GM06990 (cell line): ENCODE data around the gene RCC2.
"Not testable (repeated sequence)": the region's sequence is repeated elsewhere in the genome, so short reads cannot be mapped to it uniquely, and the experiment has no call there.

Experiments
- DNase-seq: peaks from one replicate; pipeline ENCODE4 v3.0.0-alpha.2; 2011; ENCODE audit not compliant: insufficient read length; ENCODE audit errors: extremely low read depth
- H3K27me3 ChIP-seq: replicated peaks from 2 replicates; pipeline ENCODE4 v1.6.0; 2011; ENCODE audit warnings: low read length; ENCODE audit not compliant: control insufficient read depth, insufficient read depth
- H3K36me3 ChIP-seq: 2 replicates; pipeline ENCODE4 v1.5.1; 2011; ENCODE audit warnings: low read length; ENCODE audit not compliant: control insufficient read depth, insufficient read depth
- H3K4me3 ChIP-seq: replicated peaks from 2 replicates; pipeline ENCODE4 v1.5.1; 2011; ENCODE audit warnings: low read depth, mild to moderate bottlenecking, control low read depth, low read length
- CTCF ChIP-seq: IDR thresholded peaks from 2 replicates; pipeline ENCODE4 v1.5.1; 2011; ENCODE audit warnings: low read length, control low read depth, mild to moderate bottlenecking, inconsistent platforms; ENCODE audit not compliant: insufficient read depth, poor library complexity, severe bottlenecking

The RCC2 gene

GRCh38 chr1:17416389-17416788, 23.1 kb downstream of the RCC2 start:
- Histone ChIP-seq H3K27me3 (no peaks in the 10 kb centered on the region), H3K36me3 (peaks cover 47% of the 10 kb centered on the region), H3K4me3 (no peak overlapping the region)
- DNase-seq: no peak
- no peak for TF ChIP-seq CTCF

GRCh38 chr1:17414022-17414421, 25.5 kb downstream of the RCC2 start:
- H3K36me3 ChIP-seq: peaks cover 58% of the 10 kb centered on the region

DNA sequence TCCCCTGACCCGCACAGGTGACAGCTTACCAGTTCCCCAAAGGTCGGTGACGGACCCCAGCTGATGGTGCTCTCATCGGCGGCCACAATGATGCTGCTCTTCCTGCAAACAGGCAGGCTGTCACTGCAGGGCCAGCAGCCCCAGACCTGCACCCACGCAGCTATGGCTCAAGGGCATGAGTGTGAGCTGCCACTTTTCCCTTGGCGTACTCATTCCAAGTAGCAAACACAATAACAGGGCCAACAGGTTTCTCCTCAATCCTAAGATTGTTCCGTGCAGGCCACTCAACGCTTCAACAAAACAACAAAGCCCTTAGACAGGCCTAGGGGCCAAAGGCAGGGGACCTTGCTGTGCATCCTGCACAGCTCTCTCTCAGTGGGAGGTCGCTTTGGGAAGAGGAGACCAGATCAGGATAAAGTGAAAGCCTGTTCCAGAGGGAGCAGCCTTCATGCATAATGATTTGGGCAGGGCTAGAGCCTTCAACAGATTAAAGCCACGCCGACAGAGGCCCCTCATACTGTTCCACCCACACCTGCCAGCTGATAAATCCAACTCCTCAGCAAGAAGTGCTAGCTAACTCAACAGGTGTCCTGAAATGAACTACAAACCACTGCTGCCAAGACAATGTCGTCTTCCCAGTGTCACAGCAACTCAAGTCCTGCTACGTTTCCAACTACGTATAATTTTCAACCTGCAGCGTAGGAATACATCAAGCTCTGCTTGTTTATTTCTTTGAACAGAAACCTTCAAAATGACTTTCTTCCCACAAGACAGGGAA, 27.2 kb downstream of the RCC2 start:
- no peak for TF ChIP-seq CTCF
- no peak for DNase-seq
- Histone ChIP-seq H3K36me3 (peaks cover 61% of the 10 kb centered on the region), H3K27me3 (no peaks in the 10 kb centered on the region), H3K4me3 (no peak overlapping the region)

More at GRCh38 chr1:17414022-17414421, 25.5 kb downstream of the RCC2 start:
- DNase-seq: no peak
- Histone ChIP-seq H3K4me3 (no peak overlapping the region), H3K27me3 (no peaks in the 10 kb centered on the region)
- no peak for TF ChIP-seq CTCF

- Histone ChIP-seq H3K4me3 (no peak overlapping the region), H3K36me3 (peaks cover 50% of the 10 kb centered on the region), H3K27me3 (no peaks in the 10 kb centered on the region)
- DNase-seq: no peak
- TF ChIP-seq CTCF: no peak
Measured at GRCh38 chr1:17409391-17409811, 30.1 kb downstream of the RCC2 start.

DNA sequence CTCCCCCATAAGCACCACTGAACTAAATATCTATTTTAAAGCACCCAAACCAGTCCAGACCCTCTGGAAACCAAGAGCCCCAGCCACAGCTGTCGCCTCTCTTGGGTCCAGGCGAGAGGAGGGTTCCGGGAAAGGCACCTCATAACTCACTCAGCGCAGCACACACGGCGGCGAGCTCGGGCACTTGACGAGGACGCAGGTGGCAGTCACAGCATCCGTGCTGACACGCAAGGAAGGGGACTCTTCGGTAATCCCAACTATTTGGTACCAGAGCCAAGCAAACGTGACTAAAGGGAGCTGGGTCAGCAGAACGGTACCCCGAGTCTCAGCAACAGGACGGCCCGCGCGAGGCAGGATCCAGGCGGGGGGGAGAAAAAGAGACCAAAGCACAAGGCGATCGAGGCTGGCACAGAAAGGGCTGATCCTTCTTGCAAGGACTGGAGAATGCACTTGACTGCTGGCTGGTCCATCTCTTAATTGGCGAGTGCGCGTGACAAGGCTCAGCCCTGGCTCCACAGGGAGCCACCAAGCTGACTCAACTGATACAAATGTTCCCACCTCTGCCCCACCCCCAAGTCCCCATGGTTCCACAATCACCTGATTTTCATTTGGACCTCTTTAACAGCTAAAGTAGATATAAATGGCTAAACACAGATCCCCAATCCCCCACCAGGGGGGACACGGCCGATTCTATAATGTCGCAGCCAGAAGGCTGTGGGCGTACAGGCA, 31.5 kb downstream of the RCC2 start:
- H3K36me3 ChIP-seq: peaks cover 40% of the 10 kb centered on the region
- DNase-seq, H3K4me3 ChIP-seq, H3K27me3 ChIP-seq: not testable (repeated sequence)

- not testable (repeated sequence) for H3K27me3 ChIP-seq, H3K4me3 ChIP-seq, DNase-seq
- H3K36me3 ChIP-seq: peaks cover 29% of the 10 kb centered on the region
Measured at GRCh38 chr1:17406760-17407475, 32.6 kb downstream of the RCC2 start.
